ENCODE results near the gene HOXD9. TPM values are rescaled to one million over a fixed set of nuclear protein-coding genes. Genes with fewer than 3 reads are reported as not detected.

The HOXD9 gene
- total RNA-seq, 2 experiments from 2014 or later: not detected

- Mint-ChIP-seq H3K9me3 (no peaks in the 10 kb centered on the region), H3K4me3 (no peak overlapping the region)
- intact Hi-C loops (cut with DNase I, micrococcal nuclease): no loop called here
Observed at GRCh38 chr2:176146101-176146500, 23.6 kb downstream of the HOXD9 start.

GRCh38 chr2:176146645-176147044 lies 24.1 kb downstream of the HOXD9 start:
- Histone ChIP-seq H3K36me3 (ENCODE audit: insufficient read depth, low read length) (no peaks in the 10 kb centered on the region), H3K27me3 (ENCODE audit: control insufficient read depth in 1 of 2, insufficient read depth in 2 of 2, low read length in 2 of 2) (peaks cover 89 to 98% of the 10 kb centered on the region in 2 experiments), H3K27ac (ENCODE audit: low read depth in 1 of 2, low read length in 2 of 2) (no peak overlapping the region), H3K4me3 (ENCODE audit: low read length) (no peak overlapping the region), H3K9me3 (ENCODE audit: control insufficient read depth in 1 of 2, insufficient read depth in 1 of 2, low read length in 2 of 2) (peaks cover 0 to 41% of the 10 kb centered on the region in 2 experiments), H3K4me1 (ENCODE audit: insufficient read depth, low read length) (peaks cover 8% of the 10 kb centered on the region)
- H3K27me3 Mint-ChIP-seq: peaks cover 100% of the 10 kb centered on the region
- DNase-seq (no peak), ATAC-seq (ENCODE audit: poor library complexity) (no peak)
- H3K4me3 Mint-ChIP-seq: no peak overlapping the region
- POLR2A ChIA-PET: no interaction called here
- no peaks in the 10 kb centered on the region for H3K4me1 Mint-ChIP-seq (ENCODE audit: low read depth)
- no peaks in the 10 kb centered on the region for H3K9me3 Mint-ChIP-seq
- H3K27ac Mint-ChIP-seq: no peak overlapping the region
- no peaks in the 10 kb centered on the region for H3K36me3 Mint-ChIP-seq (ENCODE audit: low read depth)
- intact Hi-C loops (cut with DNase I, micrococcal nuclease): no loop called here
- CTCF ChIA-PET: no interaction called here
- TF ChIP-seq CTCF (IDR thresholded peaks at IDR 0.05): no peak

More at GRCh38 chr2:176146101-176146500, 23.6 kb downstream of the HOXD9 start:
- ATAC-seq (ENCODE audit: poor library complexity): no peak
- no peak overlapping the region for H3K27ac ChIP-seq (ENCODE audit: low read depth in 1 of 2, low read length in 2 of 2)
- no peak for DNase-seq
- peaks cover 0 to 38% of the 10 kb centered on the region in 2 experiments for H3K9me3 ChIP-seq (ENCODE audit: control insufficient read depth in 1 of 2, insufficient read depth in 1 of 2, low read length in 2 of 2)
- POLR2A ChIA-PET: no interaction called here
- Mint-ChIP-seq H3K36me3 (ENCODE audit: low read depth) (peaks cover 2% of the 10 kb centered on the region), H3K27me3 (peaks cover 100% of the 10 kb centered on the region), H3K27ac (no peak overlapping the region), H3K4me1 (ENCODE audit: low read depth) (peaks cover 4% of the 10 kb centered on the region)
- H3K27me3 ChIP-seq (ENCODE audit: control insufficient read depth in 1 of 2, insufficient read depth in 2 of 2, low read length in 2 of 2): peaks cover 90 to 98% of the 10 kb centered on the region in 2 experiments
- H3K4me1 ChIP-seq (ENCODE audit: insufficient read depth, low read length): peaks cover 8% of the 10 kb centered on the region
- H3K4me3 ChIP-seq (ENCODE audit: low read length): no peak overlapping the region
- CTCF ChIA-PET: no interaction called here
- no peak for TF ChIP-seq CTCF (IDR thresholded peaks at IDR 0.05)
- no peaks in the 10 kb centered on the region for H3K36me3 ChIP-seq (ENCODE audit: insufficient read depth, low read length)

GRCh38 chr2:176147210-176147799 lies 24.8 kb downstream of the HOXD9 start:
- Histone ChIP-seq H3K4me3 (ENCODE audit: low read length) (no peak overlapping the region), H3K27ac (ENCODE audit: low read depth in 1 of 2, low read length in 2 of 2) (no peak overlapping the region), H3K36me3 (ENCODE audit: insufficient read depth, low read length) (no peaks in the 10 kb centered on the region), H3K9me3 (ENCODE audit: control insufficient read depth in 1 of 2, insufficient read depth in 1 of 2, low read length in 2 of 2) (peaks cover 0 to 43% of the 10 kb centered on the region in 2 experiments), H3K4me1 (ENCODE audit: insufficient read depth, low read length) (peaks cover 11% of the 10 kb centered on the region), H3K27me3 (ENCODE audit: control insufficient read depth in 1 of 2, insufficient read depth in 2 of 2, low read length in 2 of 2) (peaks cover 87 to 97% of the 10 kb centered on the region in 2 experiments)
- Mint-ChIP-seq H3K4me1 (ENCODE audit: low read depth) (no peaks in the 10 kb centered on the region), H3K36me3 (ENCODE audit: low read depth) (no peaks in the 10 kb centered on the region), H3K27ac (no peak overlapping the region), H3K4me3 (no peak overlapping the region), H3K27me3 (peaks cover 94% of the 10 kb centered on the region), H3K9me3 (no peaks in the 10 kb centered on the region)
- intact Hi-C loops (cut with DNase I, micrococcal nuclease): no loop called here
- no peak for DNase-seq
- no peak for ATAC-seq (ENCODE audit: poor library complexity)
- no peak for TF ChIP-seq CTCF (IDR thresholded peaks at IDR 0.05)
- ChIA-PET CTCF (no interaction called here), POLR2A (no interaction called here)

All from CD4-positive, alpha-beta T cell (primary cell).